Right lobe of liver (tissue), 6 donors: ENCODE measurements around the gene TCF7. TPM values are rescaled to one million over a fixed set of nuclear protein-coding genes. Genes with fewer than 3 reads are reported as not detected.

ENCODE experiments used
- ATAC-seq, 4 donors: fragments of 200-7000 bp; cut with Tn5 transposase; one replicate each; pipeline ENCODE4 v1.9.1; 2020; ENCODE audit warnings: mild to moderate bottlenecking in 4 of 4, moderate library complexity in 4 of 4
- DNase-seq, 3 donors: peaks; one replicate each; pipeline ENCODE4 v3.0.0-alpha.2; 2020
- H3K27ac ChIP-seq, 3 donors: fragments of 200-600 bp; one replicate each; pipeline ENCODE4 v1.8.0; 2022
- H3K27me3 ChIP-seq, 2 donors: fragments of 200-600 bp; one replicate each; pipeline ENCODE4 v1.8.0; 2022
- H3K36me3 ChIP-seq, 4 donors: fragments of 200-600 bp; sonication (generic) in 1 of 4; one replicate each; pipeline versions ENCODE4 v1.5.1 to v1.8.0; 2017 to 2022; ENCODE audit warnings: control low read depth in 1 of 4
- H3K4me1 ChIP-seq, 4 donors: fragments of 200-600 bp; sonication (generic) in 1 of 4; one replicate each; pipeline versions ENCODE4 v1.5.1 to v1.8.0; 2017 to 2022; ENCODE audit warnings: control low read depth in 1 of 4
- H3K4me3 ChIP-seq, 3 donors: fragments of 200-600 bp; one replicate each; pipeline ENCODE4 v1.8.0; 2022
- H3K9me3 ChIP-seq, 4 donors: fragments of 200-600 bp; sonication (generic) in 1 of 4; one replicate each; pipeline versions ENCODE4 v1.5.1 to v1.8.0; 2017 to 2022; ENCODE audit warnings: control low read depth in 1 of 4
- CTCF ChIP-seq, 4 donors: fragments of 200-600 bp in 3 of 4; fragments of 450-650 bp in 1 of 4; IDR thresholded peaks; one replicate each; pipeline versions ENCODE4 v1.5.1 to v1.8.0; 2016 to 2022; ENCODE audit warnings: antibody characterized with exemption in 4 of 4, mild to moderate bottlenecking in 2 of 4
- POLR2A ChIP-seq: fragments of 450-650 bp; IDR thresholded peaks from one replicate; pipeline ENCODE4 v1.6.1; 2017; ENCODE audit warnings: antibody characterized with exemption, mild to moderate bottlenecking
- WGBS: methylation state at CpG from one replicate; pipeline ENCODE4 v1.1.6; 2018; ENCODE audit warnings: low coverage, low lambda C conversion rate; ENCODE audit not compliant: insufficient coverage; ENCODE audit errors: missing lambda C conversion rate; 5-methylcytosine and 5-hydroxymethylcytosine counted together
- intact Hi-C, 2 donors: fragments of 100-400 bp; cut with DNase I; formaldehyde crosslinking; loops; one replicate each; pipeline versions ENCODE4 v1.11.2 to v1.14.1; 2022
- total RNA-seq, 6 experiments: library from RNA; depleted of rRNA in 2 of 6; stranded (reverse); fragments of >200 nt in 2 of 6; fragmentation: NEBNext Ultra II Directional in 3 of 6; extraction: Animal tissue kit (Norgen Biotek cat#: 25700) in 3 of 6; gene quantifications; one replicate each; pipeline versions ENCODE4 v1.1.0 to v1.2.4, GENCODE V29; 2016 to 2023
- donor health status: DM: no; HTN: yes; CAD: no.
- donor health status: DM: no; HTN: no; CAD: no.
- donor health status: DM: no; HTN: no; CAD: no.
- donor health status: DM: no; HTN: yes; CAD: no.
- donor health status: DM: no; HTN: yes; CAD: no.

Gene TCF7
- total RNA-seq, 6 experiments from 2014 or later: 2.0 to 3.8 (median 2.7) TPM

- Histone ChIP-seq H3K4me3 (no peak overlapping the region), H3K9me3 (no peaks in the 10 kb centered on the region), H3K36me3 (peaks cover 0 to 32% (median 10%) of the 10 kb centered on the region in 4 donors), H3K27ac (no peak overlapping the region), H3K27me3 (no peaks in the 10 kb centered on the region), H3K4me1 (no peaks in the 10 kb centered on the region)
- no CpG with 5 or more reads among the region's 5 CpGs for WGBS
- intact Hi-C loops: loop anchor here (5.0 kb wide), 1 partner anchor 101 kb away; no protein-coding TSS in a partner anchor
- no peak for DNase-seq
- no peak for TF ChIP-seq CTCF (IDR thresholded peaks at IDR 0.05)
- TF ChIP-seq POLR2A: no peak
- ATAC-seq: no peak
Measured at GRCh38 chr5:134143431-134143830, 28.9 kb downstream of the TCF7 start.

GRCh38 chr5:134143944-134144941 is 29.8 kb downstream of the TCF7 start:
- DNase-seq: no peak
- Histone ChIP-seq H3K9me3 (no peaks in the 10 kb centered on the region), H3K36me3 (peaks cover 0 to 40% (median 10%) of the 10 kb centered on the region in 4 donors), H3K4me3 (no peak overlapping the region), H3K4me1 (peaks cover 0 to under 1% (median 0%) of the 10 kb centered on the region in 4 donors), H3K27me3 (no peaks in the 10 kb centered on the region), H3K27ac (no peak overlapping the region)
- no peak for TF ChIP-seq POLR2A
- WGBS: 89% methylated on average over 5 of the region's 10 CpGs
- intact Hi-C loops: loop anchor here (5.0 kb wide), 1 partner anchor 102 kb away; no protein-coding TSS in a partner anchor
- no peak for ATAC-seq

GRCh38 chr5:134145041-134145757 is 30.7 kb downstream of the TCF7 start:
- Histone ChIP-seq H3K4me1 (peaks cover 0 to 10% (median 2%) of the 10 kb centered on the region in 4 donors), H3K27me3 (no peaks in the 10 kb centered on the region), H3K36me3 (peaks cover 2 to 40% (median 10%) of the 10 kb centered on the region in 4 donors), H3K27ac (no peak overlapping the region), H3K9me3 (no peaks in the 10 kb centered on the region), H3K4me3 (no peak overlapping the region)
- no peak for TF ChIP-seq POLR2A
- no peak for TF ChIP-seq CTCF (IDR thresholded peaks at IDR 0.05)
- ATAC-seq (no peak), DNase-seq (no peak)
- whole genome bisulfite sequencing: no CpG with 5 or more reads among the region's 1 CpG
- intact Hi-C loops: no loop called here

GRCh38 chr5:134145779-134146581 is 31.5 kb downstream of the TCF7 start:
- ATAC-seq: peak; percentile 85 to 90 (median 86)
- no peak overlapping the region for H3K4me3 ChIP-seq
- intact Hi-C loops: no loop called here
- DNase-seq: peak in 2 of 3 donors; percentile 73 to 76
- H3K27me3 ChIP-seq: no peaks in the 10 kb centered on the region
- H3K4me1 ChIP-seq: peaks cover 0 to 17% (median 4%) of the 10 kb centered on the region in 4 donors
- H3K36me3 ChIP-seq: peaks cover 4 to 46% (median 11%) of the 10 kb centered on the region in 4 donors
- TF ChIP-seq POLR2A: no peak
- TF ChIP-seq CTCF (IDR thresholded peaks at IDR 0.05): peak; percentile 84 to 97 (median 96)
- H3K27ac ChIP-seq: no peak overlapping the region
- WGBS: 86% methylated on average over 10 of the region's 13 CpGs
- no peaks in the 10 kb centered on the region for H3K9me3 ChIP-seq
